ENCODE measurements around the gene PSMC3IP.

Gene PSMC3IP

DNA sequence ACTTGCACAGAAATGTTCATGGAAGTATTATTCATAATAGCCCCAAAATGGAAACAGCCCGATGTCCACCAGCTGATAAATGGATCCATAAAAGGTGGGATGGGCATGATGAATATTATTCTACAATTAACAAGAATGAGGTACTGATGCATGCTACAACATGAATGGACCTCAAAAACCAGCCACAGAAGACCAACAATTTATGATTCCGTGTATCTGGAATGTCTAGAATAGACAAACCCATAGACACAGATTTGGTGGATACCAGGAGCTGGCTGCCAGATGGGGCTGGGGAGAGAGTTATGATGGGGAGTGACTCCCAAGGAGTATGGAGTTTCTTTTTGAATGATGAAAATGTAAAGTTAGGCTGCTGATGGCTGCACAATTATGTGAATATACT, 52.3 kb downstream of the PSMC3IP start:
- peaks cover 0 to 54% (median 38%) of the 10 kb centered on the region in 4 experiments for H3K4me1 ChIP-seq (ENCODE audit: control extremely low read depth in 1 of 4, control insufficient read depth in 4 of 4, insufficient read depth in 4 of 4, low read length in 3 of 4)
- WGBS (ENCODE audit: insufficient coverage): 100% methylated on average over 1 of the region's 2 CpGs
- H3K9me3 ChIP-seq (ENCODE audit: control extremely low read depth in 1 of 5, control insufficient read depth in 4 of 5, insufficient read depth in 2 of 5, low read depth in 1 of 5, low read length in 4 of 5): no peaks in the 10 kb centered on the region
- no peak overlapping the region for H3K27ac ChIP-seq (ENCODE audit: insufficient read depth in 1 of 2, low read depth in 1 of 2, low read length in 2 of 2, poor library complexity in 1 of 2, severe bottlenecking in 2 of 2)
- no peak for DNase-seq
- CTCF ChIA-PET: interaction anchor here (1.0 to 3.5 kb wide), 2 partner anchors 118 to 204 kb away, joined by 3 to 23 read pairs; no protein-coding TSS in a partner anchor
- POLR2A ChIA-PET: interaction anchor here (0.8 kb wide), 1 partner anchor 103 kb away, joined by 3 read pairs; the partner anchor contains the start of gene CAVIN1
- peaks cover 0 to 20% (median 8%) of the 10 kb centered on the region in 4 experiments for H3K36me3 ChIP-seq (ENCODE audit: control insufficient read depth in 4 of 4, insufficient read depth in 4 of 4, low read length in 3 of 4)
- no peak overlapping the region for H3K4me3 ChIP-seq (ENCODE audit: control insufficient read depth in 1 of 7, extremely low read depth in 1 of 7, insufficient read depth in 4 of 7, low read depth in 2 of 7, low read length in 6 of 7)
- H3K27me3 ChIP-seq (replicated peaks in 2 of 5; ENCODE audit: control insufficient read depth in 4 of 5, insufficient read depth in 5 of 5, low read length in 4 of 5): no peaks in the 10 kb centered on the region

DNA sequence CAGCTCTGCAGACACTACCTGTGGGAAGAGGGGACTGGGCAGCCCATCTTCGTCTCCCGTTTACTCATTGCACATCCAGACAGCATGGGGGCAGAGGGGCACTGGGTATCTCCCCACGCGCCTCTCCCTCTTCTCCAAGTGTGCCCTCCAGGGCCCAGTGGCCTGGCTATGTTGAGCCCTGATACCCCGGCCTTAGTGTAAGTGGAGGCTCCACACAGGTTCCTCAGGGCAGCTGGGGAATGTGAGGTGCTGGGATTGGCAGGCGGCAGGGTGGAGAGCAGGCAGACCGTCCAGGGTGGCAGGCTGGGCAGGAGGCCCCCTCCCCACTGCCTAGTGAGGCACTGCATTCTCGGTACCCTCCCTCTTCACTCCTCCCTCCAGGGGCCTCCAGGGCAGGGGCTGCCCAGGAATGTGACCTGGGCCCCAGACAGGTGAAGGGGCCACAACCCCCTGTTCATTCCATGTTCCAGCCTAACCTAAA, 54.7 kb downstream of the PSMC3IP start:
- 97% methylated on average over 6 of the region's 8 CpGs for WGBS (ENCODE audit: insufficient coverage)
- no peaks in the 10 kb centered on the region for H3K9me3 ChIP-seq (ENCODE audit: control extremely low read depth in 1 of 5, control insufficient read depth in 4 of 5, insufficient read depth in 2 of 5, low read depth in 1 of 5, low read length in 4 of 5)
- H3K36me3 ChIP-seq (ENCODE audit: control insufficient read depth in 4 of 4, insufficient read depth in 4 of 4, low read length in 3 of 4): peaks cover 0 to 20% (median 8%) of the 10 kb centered on the region in 4 experiments
- no peak overlapping the region for H3K4me3 ChIP-seq (ENCODE audit: control insufficient read depth in 1 of 7, extremely low read depth in 1 of 7, insufficient read depth in 4 of 7, low read depth in 2 of 7, low read length in 6 of 7)
- ChIA-PET POLR2A (no interaction called here), CTCF (interaction anchor here (1.6 kb wide), 1 partner anchor 120 kb away, joined by 6 read pairs; no protein-coding TSS in a partner anchor)
- no peak overlapping the region for H3K27ac ChIP-seq (ENCODE audit: insufficient read depth in 1 of 2, low read depth in 1 of 2, low read length in 2 of 2, poor library complexity in 1 of 2, severe bottlenecking in 2 of 2)
- peaks cover 12 to 60% (median 46%) of the 10 kb centered on the region in 4 experiments for H3K4me1 ChIP-seq (ENCODE audit: control extremely low read depth in 1 of 4, control insufficient read depth in 4 of 4, insufficient read depth in 4 of 4, low read length in 3 of 4)
- no peaks in the 10 kb centered on the region for H3K27me3 ChIP-seq (replicated peaks in 2 of 5; ENCODE audit: control insufficient read depth in 4 of 5, insufficient read depth in 5 of 5, low read length in 4 of 5)
- no peak for DNase-seq

Data from common myeloid progenitor, CD34-positive (primary cell).